Sigmoid colon (tissue), 4 donors: ENCODE data around the gene LRRC74B.
"Not testable (repeated sequence)": the region's sequence is repeated elsewhere in the genome, so short reads cannot be mapped to it uniquely, and the experiment has no call there.

Experiments used
- EP300 ChIP-seq, 4 donors: sonication (generic); formaldehyde crosslinking; IDR thresholded peaks; one replicate each; pipeline ENCODE4 v1.6.1; 2017; ENCODE audit warnings: antibody characterized with exemption in 4 of 4
- POLR2A ChIP-seq, 2 donors: fragments of 450-650 bp; IDR thresholded peaks; one replicate each; pipeline ENCODE4 v1.6.1; 2016; ENCODE audit warnings: antibody characterized with exemption in 2 of 2, mild to moderate bottlenecking in 2 of 2, moderate library complexity in 2 of 2
- POLR2AphosphoS5 ChIP-seq, 4 donors: sonication (generic); formaldehyde crosslinking; IDR thresholded peaks; one replicate each; pipeline ENCODE4 v1.6.1; 2017; ENCODE audit warnings: antibody characterized with exemption in 4 of 4
- TF ChIP-seq, protein P1 (sequence below), 4 experiments: fragments of 450-650 bp in 3 of 4; fragments of 200-600 bp in 1 of 4; IDR thresholded peaks; one replicate each; pipeline ENCODE4 v1.5.1; 2016 to 2019; ENCODE audit warnings: antibody characterized with exemption in 4 of 4, mild to moderate bottlenecking in 3 of 4, moderate library complexity in 2 of 4

DNA sequence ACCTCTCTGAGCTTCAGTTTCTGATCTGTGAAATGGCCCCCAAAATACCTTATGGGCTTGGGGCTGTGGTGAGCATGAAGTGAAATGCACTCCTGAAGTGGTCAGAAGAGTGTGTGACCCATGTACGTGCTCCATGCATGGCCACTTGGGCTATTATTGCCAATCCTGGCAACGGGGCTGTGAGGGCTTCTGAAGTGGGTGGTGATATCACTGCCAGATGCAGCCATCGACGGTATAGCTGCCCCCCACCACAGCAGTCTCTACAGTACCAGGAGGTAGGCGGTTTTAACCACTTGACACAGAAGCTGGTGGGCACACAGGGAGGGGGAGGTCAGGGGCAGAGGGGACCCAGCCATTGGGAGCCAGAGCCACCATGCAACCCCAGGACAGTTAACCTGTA is 2.7 kb downstream of the LRRC74B start:
- not testable (repeated sequence) for TF ChIP-seq POLR2AphosphoS5, POLR2A, EP300 (IDR thresholded peaks at IDR 0.05)
- TF ChIP-seq, protein P1, sequence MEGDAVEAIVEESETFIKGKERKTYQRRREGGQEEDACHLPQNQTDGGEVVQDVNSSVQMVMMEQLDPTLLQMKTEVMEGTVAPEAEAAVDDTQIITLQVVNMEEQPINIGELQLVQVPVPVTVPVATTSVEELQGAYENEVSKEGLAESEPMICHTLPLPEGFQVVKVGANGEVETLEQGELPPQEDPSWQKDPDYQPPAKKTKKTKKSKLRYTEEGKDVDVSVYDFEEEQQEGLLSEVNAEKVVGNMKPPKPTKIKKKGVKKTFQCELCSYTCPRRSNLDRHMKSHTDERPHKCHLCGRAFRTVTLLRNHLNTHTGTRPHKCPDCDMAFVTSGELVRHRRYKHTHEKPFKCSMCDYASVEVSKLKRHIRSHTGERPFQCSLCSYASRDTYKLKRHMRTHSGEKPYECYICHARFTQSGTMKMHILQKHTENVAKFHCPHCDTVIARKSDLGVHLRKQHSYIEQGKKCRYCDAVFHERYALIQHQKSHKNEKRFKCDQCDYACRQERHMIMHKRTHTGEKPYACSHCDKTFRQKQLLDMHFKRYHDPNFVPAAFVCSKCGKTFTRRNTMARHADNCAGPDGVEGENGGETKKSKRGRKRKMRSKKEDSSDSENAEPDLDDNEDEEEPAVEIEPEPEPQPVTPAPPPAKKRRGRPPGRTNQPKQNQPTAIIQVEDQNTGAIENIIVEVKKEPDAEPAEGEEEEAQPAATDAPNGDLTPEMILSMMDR (IDR thresholded peaks at IDR 0.05): not testable (repeated sequence)
